Gastrocnemius medialis (tissue), 4 donors: ENCODE results near the gene ARNT2.

Experiments
- CTCF ChIP-seq, 5 experiments: fragments of 450-650 bp in 3 of 5; fragments of 200-600 bp in 2 of 5; sonication (generic) in 2 of 5; IDR thresholded peaks in 4 of 5; conservative IDR thresholded peaks in 1 of 5; 1 replicate in 4 of 5; 2 replicates in 1 of 5; pipeline ENCODE4 v1.5.1; 2016 to 2019; ENCODE audit warnings: antibody characterized with exemption in 5 of 5, mild to moderate bottlenecking in 3 of 5, moderate library complexity in 3 of 5
- POLR2A ChIP-seq, 2 donors: fragments of 450-650 bp; IDR thresholded peaks; one replicate each; pipeline ENCODE4 v1.6.1; 2017; ENCODE audit warnings: antibody characterized with exemption in 2 of 2, mild to moderate bottlenecking in 2 of 2, moderate library complexity in 2 of 2

GRCh38 chr15:80459380-80459779, 55.2 kb downstream of the ARNT2 start:
- TF ChIP-seq CTCF (IDR thresholded peaks at IDR 0.05 in 4 of 5, conservative IDR thresholded peaks at IDR 0.05 in 1 of 5) (no peak), POLR2A (IDR thresholded peaks at IDR 0.05) (no peak)
